WTC11 (cell line): ENCODE results near the gene TSHZ3. TPM values are rescaled to one million over a fixed set of nuclear protein-coding genes. Genes with fewer than 3 reads are reported as not detected.
A peak's percentile ranks its signal among the peaks of the same experiment; 100 is the strongest.

Source experiments
- ATAC-seq: fragments of 200-7000 bp; cut with Tn5 transposase; 2 replicates; pipeline ENCODE4 v1.10.0; 2021; ENCODE audit warnings: mild to moderate bottlenecking, moderate library complexity
- CTCF ChIA-PET: fragments of 300-600 bp; sonication (Branson Sonifier 250); formaldehyde crosslinking; loops from one replicate; lab custom pipeline; 2021; ENCODE audit warnings: antibody characterized with exemption; lab: Charles Lee
- POLR2A ChIA-PET: fragments of 350-600 bp; sonication (Branson Sonifier 250); formaldehyde crosslinking; loops from one replicate; lab custom pipeline; 2021; ENCODE audit warnings: antibody characterized with exemption; lab: Charles Lee
- DNase-seq: peaks from one replicate; pipeline ENCODE4 v3.0.0; 2021; ENCODE audit warnings: low spot score
- H3K27ac Mint-ChIP-seq: 2 replicates; pipeline ENCODE4 v1.8.0; 2021; ENCODE audit warnings: mixed read lengths
- H3K27me3 Mint-ChIP-seq: 2 replicates; pipeline ENCODE4 v1.8.0; 2021; ENCODE audit warnings: low read depth, mild to moderate bottlenecking, moderate library complexity, mixed read lengths
- H3K36me3 Mint-ChIP-seq: 2 replicates; pipeline ENCODE4 v1.8.0; 2021; ENCODE audit warnings: mixed read lengths
- H3K4me1 Mint-ChIP-seq: 2 replicates; pipeline ENCODE4 v1.8.0; 2022; ENCODE audit warnings: mixed read lengths
- H3K4me3 Mint-ChIP-seq: 2 replicates; pipeline ENCODE4 v1.8.0; 2021; ENCODE audit warnings: mild to moderate bottlenecking, moderate library complexity, mixed read lengths
- H3K9me3 Mint-ChIP-seq: 2 replicates; pipeline ENCODE4 v1.8.0; 2021; ENCODE audit warnings: mixed read lengths
- AFF4 ChIP-seq: sonication (generic); formaldehyde crosslinking; IDR thresholded peaks from 2 replicates; pipeline ENCODE4 v1.8.1; 2023; ENCODE audit warnings: mild to moderate bottlenecking, missing genetic modification reagents, borderline replicate concordance
- ATF3 ChIP-seq: sonication (generic); formaldehyde crosslinking; conservative IDR thresholded peaks from 2 replicates; pipeline ENCODE4 v1.8.1; 2022; ENCODE audit warnings: mild to moderate bottlenecking, missing genetic modification reagents
- CREM ChIP-seq: sonication (generic); formaldehyde crosslinking; IDR thresholded peaks from 2 replicates; pipeline ENCODE4 v1.8.1; 2022; ENCODE audit warnings: mild to moderate bottlenecking, missing genetic modification reagents, moderate library complexity
- E2F5 ChIP-seq: sonication (generic); formaldehyde crosslinking; IDR thresholded peaks from 2 replicates; pipeline ENCODE4 v1.8.1; 2022; ENCODE audit warnings: mild to moderate bottlenecking, moderate library complexity, missing genetic modification reagents
- ESRRA ChIP-seq: sonication (generic); formaldehyde crosslinking; IDR thresholded peaks from 2 replicates; pipeline ENCODE4 v1.8.1; 2022; ENCODE audit warnings: mild to moderate bottlenecking, missing genetic modification reagents, borderline replicate concordance
- MLX ChIP-seq: sonication (generic); formaldehyde crosslinking; IDR thresholded peaks from 2 replicates; pipeline ENCODE4 v1.8.1; 2023; ENCODE audit warnings: mild to moderate bottlenecking, missing genetic modification reagents, moderate library complexity
- NR2C2 ChIP-seq: sonication (generic); formaldehyde crosslinking; IDR thresholded peaks from 2 replicates; pipeline ENCODE4 v1.8.0; 2022; ENCODE audit warnings: mild to moderate bottlenecking, missing genetic modification reagents
- STAT6 ChIP-seq: sonication (generic); formaldehyde crosslinking; conservative IDR thresholded peaks from 2 replicates; pipeline ENCODE4 v1.8.1; 2023; ENCODE audit warnings: mild to moderate bottlenecking, low read depth, missing genetic modification reagents, moderate library complexity
- ZBTB43 ChIP-seq: sonication (generic); formaldehyde crosslinking; IDR thresholded peaks from 2 replicates; pipeline ENCODE4 v1.8.1; 2023; ENCODE audit warnings: mild to moderate bottlenecking, missing genetic modification reagents
- ZNF263 ChIP-seq: sonication (generic); formaldehyde crosslinking; IDR thresholded peaks from 2 replicates; pipeline ENCODE4 v1.8.1; 2022; ENCODE audit warnings: low read depth, mild to moderate bottlenecking, moderate library complexity, missing genetic modification reagents
- ZNF423 ChIP-seq: fragments of 250-450 bp; sonication (Bioruptor Pico); IDR thresholded peaks from 2 replicates; pipeline ENCODE4 v2.1.2; 2022; ENCODE audit warnings: mild to moderate bottlenecking, moderate library complexity
- total RNA-seq: library from RNA; stranded (reverse); gene quantifications from 3 replicates; pipeline ENCODE4 v1.2.3, GENCODE V29; 2021

The TSHZ3 gene
- total RNA-seq, 1 experiment from 2014 or later: 21.4 TPM

GRCh38 chr19:31354799-31355664 is 5.8 kb upstream of the TSHZ3 start (continued):
- TF ChIP-seq AFF4: no peak
- TF ChIP-seq STAT6 (CRISPR knock-in tag): no peak
- TF ChIP-seq ATF3 (CRISPR knock-in tag): no peak
- no peak for TF ChIP-seq ZBTB43 (CRISPR knock-in tag)
- TF ChIP-seq NR2C2 (CRISPR knock-in tag): no peak
- TF ChIP-seq E2F5 (CRISPR knock-in tag): no peak
- TF ChIP-seq ZNF263 (CRISPR knock-in tag): no peak
- TF ChIP-seq ESRRA (CRISPR knock-in tag): no peak
- no peak for TF ChIP-seq CREM (CRISPR knock-in tag)

GRCh38 chr19:31354316-31354715 is 5.1 kb upstream of the TSHZ3 start:
- H3K4me1 Mint-ChIP-seq: peaks cover 67% of the 10 kb centered on the region
- no peak for ATAC-seq
- H3K27me3 Mint-ChIP-seq: peaks cover 57% of the 10 kb centered on the region
- no peak for TF ChIP-seq MLX (CRISPR knock-in tag)
- 0 out of 2 replicates have a peak, but pooled peaks have one; percentile 6 for TF ChIP-seq ZNF423 (CRISPR knock-in tag)
- DNase-seq: no peak
- no peaks in the 10 kb centered on the region for H3K9me3 Mint-ChIP-seq
- H3K4me3 Mint-ChIP-seq: peak overlapping the region; percentile 97
- H3K36me3 Mint-ChIP-seq: peaks cover 2% of the 10 kb centered on the region; the same call in 1 of the 2 replicates
- POLR2A ChIA-PET: interaction anchor here (0.7 to 1.6 kb wide), 2 partner anchors 9 to 39 kb away, joined by 3 to 5 read pairs; no protein-coding TSS in a partner anchor
- H3K27ac Mint-ChIP-seq: peak overlapping the region; percentile 81; the same call in 1 of the 2 replicates
- CTCF ChIA-PET: interaction anchor here (0.6 to 5.0 kb wide), 10 partner anchors 8 to 870 kb away, joined by 3 to 34 read pairs (median 3); no protein-coding TSS in a partner anchor
